HTR-8/SVneo (cell line): ENCODE measurements around the gene BAIAP2.
A peak's percentile ranks its signal among the peaks of the same experiment; 100 is the strongest.

ENCODE experiments used
- DNase-seq: peaks from one replicate; pipeline ENCODE4 v3.0.0; 2011; ENCODE audit warnings: low spot score, mixed read lengths; ENCODE audit not compliant: insufficient read length
- FAIRE-seq: peaks from 2 replicates; lab custom pipeline; 2011; peaks lifted over from hg19 to GRCh38; lab: Jason Lieb, UNC

Gene BAIAP2

GRCh38 chr17:81082177-81083073 lies 47.5 kb downstream of the BAIAP2 start:
- DNase-seq, result no peak
- no peak for FAIRE-seq

GRCh38 chr17:81083125-81083765 lies 48.3 kb downstream of the BAIAP2 start:
- no peak for FAIRE-seq
- no peak for DNase-seq

- FAIRE-seq (no peak), DNase-seq (no peak)
Observed at GRCh38 chr17:81084680-81085419, 49.9 kb downstream of the BAIAP2 start.

- no peak for DNase-seq
- no peak for FAIRE-seq
Observed at GRCh38 chr17:81085420-81085911, 50.5 kb downstream of the BAIAP2 start.

- FAIRE-seq (no peak), DNase-seq (no peak)
Observed at GRCh38 chr17:81086789-81087551, 52.0 kb downstream of the BAIAP2 start.

GRCh38 chr17:81090361-81091136 lies 55.6 kb downstream of the BAIAP2 start:
- FAIRE-seq (no peak), DNase-seq (no peak)

- DNase-seq (no peak), FAIRE-seq (no peak)
Observed at GRCh38 chr17:81091154-81091553, 56.2 kb downstream of the BAIAP2 start.

- DNase-seq (no peak), FAIRE-seq (no peak)
Observed at GRCh38 chr17:81091774-81092517, 57.0 kb downstream of the BAIAP2 start.

- FAIRE-seq (no peak), DNase-seq (no peak)
Observed at GRCh38 chr17:81092518-81093095, 57.7 kb downstream of the BAIAP2 start.

GRCh38 chr17:81093619-81094508 lies 58.9 kb downstream of the BAIAP2 start:
- FAIRE-seq (no peak), DNase-seq (no peak)

- DNase-seq, result peak; percentile 99
- FAIRE-seq, result peak; percentile 98
Observed at GRCh38 chr17:81094509-81095382, 59.8 kb downstream of the BAIAP2 start.

GRCh38 chr17:81095383-81095762 lies 60.4 kb downstream of the BAIAP2 start:
- DNase-seq (no peak), FAIRE-seq (no peak)

- no peak for DNase-seq
- FAIRE-seq, result no peak
Observed at GRCh38 chr17:81096741-81097133, 61.8 kb downstream of the BAIAP2 start.

GRCh38 chr17:81097134-81097942 lies 62.4 kb downstream of the BAIAP2 start:
- peak; percentile 95 for FAIRE-seq
- DNase-seq, result peak; percentile 81

GRCh38 chr17:81097943-81098308 lies 63.0 kb downstream of the BAIAP2 start:
- DNase-seq, result no peak

GRCh38 chr17:81099888-81100287 lies 64.9 kb downstream of the BAIAP2 start:
- FAIRE-seq (no peak), DNase-seq (no peak)

More at GRCh38 chr17:81097943-81098308, 63.0 kb downstream of the BAIAP2 start:
- FAIRE-seq, result no peak
